Ishikawa (cell line): ENCODE results near the gene CSAD.

ENCODE experiments used
- CEBPB ChIP-seq: IDR thresholded peaks from 2 replicates; pipeline ENCODE4 v1.6.1; 2012
- CREB1 ChIP-seq: IDR thresholded peaks from 2 replicates; pipeline ENCODE4 v1.6.1; 2012; ENCODE audit warnings: low read depth
- EGR1 ChIP-seq: IDR thresholded peaks from 2 replicates; pipeline ENCODE4 v1.6.1; 2012
- EP300 ChIP-seq: IDR thresholded peaks from 2 replicates; pipeline ENCODE4 v1.6.1; 2012; ENCODE audit warnings: borderline replicate concordance
- FOXM1 ChIP-seq: IDR thresholded peaks from 2 replicates; pipeline ENCODE4 v1.6.1; 2012; ENCODE audit warnings: low read depth, borderline replicate concordance
- NFIC ChIP-seq: IDR thresholded peaks from 2 replicates; pipeline ENCODE4 v1.6.1; 2012
- RAD21 ChIP-seq: IDR thresholded peaks from 2 replicates; pipeline ENCODE4 v1.6.1; 2012; ENCODE audit warnings: low read depth
- TAF1 ChIP-seq: IDR thresholded peaks from 2 replicates; pipeline ENCODE4 v1.6.1; 2012; ENCODE audit warnings: low read depth, mild to moderate bottlenecking
- TCF12 ChIP-seq: IDR thresholded peaks from 2 replicates; pipeline ENCODE4 v1.6.1; 2012; ENCODE audit warnings: low read depth
- TEAD4 ChIP-seq: IDR thresholded peaks from 2 replicates; pipeline ENCODE4 v1.6.1; 2012
- YY1 ChIP-seq: IDR thresholded peaks from 2 replicates; pipeline ENCODE4 v1.6.1; 2012; ENCODE audit warnings: low read depth
- ZBTB7A ChIP-seq: IDR thresholded peaks from 2 replicates; pipeline ENCODE4 v1.6.1; 2012; ENCODE audit warnings: low read depth
- TF ChIP-seq, protein P1 (sequence below): IDR thresholded peaks from 2 replicates; pipeline ENCODE4 v1.6.1; 2012
- TF ChIP-seq, protein P2 (sequence below): IDR thresholded peaks from 2 replicates; pipeline ENCODE4 v1.6.1; 2012
- TF ChIP-seq, protein P3 (sequence below): IDR thresholded peaks from 2 replicates; pipeline ENCODE4 v1.6.1; 2012; ENCODE audit warnings: low read depth, mild to moderate bottlenecking

The CSAD gene

DNA sequence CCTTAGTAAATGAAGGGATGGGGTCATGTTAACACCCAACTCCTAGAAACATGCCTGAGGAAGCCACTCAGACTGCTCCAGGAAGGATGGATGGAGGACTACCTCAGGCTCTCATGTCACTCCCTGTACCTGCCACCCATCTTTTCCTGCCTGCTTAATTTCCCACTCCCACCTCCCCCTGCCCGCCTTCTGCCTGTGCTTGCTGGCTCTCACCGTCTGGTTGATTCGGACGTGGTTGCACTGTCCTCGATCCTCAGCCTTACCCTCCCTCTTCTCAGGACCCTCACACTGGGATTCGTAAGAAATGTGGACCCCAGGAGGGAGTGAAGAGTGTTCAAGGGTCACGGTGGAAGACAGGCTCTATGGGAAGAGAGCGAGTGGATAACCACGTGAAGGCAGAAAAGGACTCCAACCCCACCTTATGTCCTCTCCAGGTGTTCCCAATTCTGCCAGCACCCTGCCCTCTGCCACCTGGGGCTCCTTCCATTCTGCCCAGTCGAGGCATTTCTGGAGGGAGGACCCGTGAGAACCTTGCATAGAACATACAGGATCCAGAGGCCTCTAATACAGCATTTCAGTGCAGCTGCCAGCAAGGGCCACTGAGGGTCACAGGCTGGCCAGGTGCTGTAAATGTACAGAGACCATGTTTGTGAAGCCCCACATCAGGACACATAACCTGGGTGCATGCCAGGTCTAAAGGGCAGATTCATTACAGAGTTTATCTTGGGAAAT, 13.4 kb upstream of the CSAD start:
- TF ChIP-seq TCF12 = no peak

DNA sequence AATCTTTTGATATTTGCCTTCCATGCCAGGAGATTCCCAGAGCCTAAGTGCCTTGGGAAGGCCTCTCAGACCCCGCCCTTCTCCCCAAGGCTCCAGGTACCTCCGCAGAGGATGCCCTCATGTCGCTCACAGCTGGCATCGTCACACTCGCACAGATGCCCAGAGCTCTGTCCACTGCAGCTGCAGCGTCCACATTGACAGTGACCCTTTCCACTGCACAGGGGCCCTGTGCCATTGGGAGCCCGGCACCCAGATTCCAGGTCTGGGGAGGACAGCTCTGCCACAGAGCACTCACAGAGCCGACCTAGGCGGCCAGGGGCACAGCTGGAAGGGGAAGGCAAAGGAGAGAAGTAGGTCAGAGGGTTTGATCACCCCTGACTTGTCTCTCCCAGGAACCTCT, 12.3 kb upstream of the CSAD start:
- TF ChIP-seq, protein P1, sequence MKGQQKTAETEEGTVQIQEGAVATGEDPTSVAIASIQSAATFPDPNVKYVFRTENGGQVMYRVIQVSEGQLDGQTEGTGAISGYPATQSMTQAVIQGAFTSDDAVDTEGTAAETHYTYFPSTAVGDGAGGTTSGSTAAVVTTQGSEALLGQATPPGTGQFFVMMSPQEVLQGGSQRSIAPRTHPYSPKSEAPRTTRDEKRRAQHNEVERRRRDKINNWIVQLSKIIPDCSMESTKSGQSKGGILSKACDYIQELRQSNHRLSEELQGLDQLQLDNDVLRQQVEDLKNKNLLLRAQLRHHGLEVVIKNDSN = no peak
- TF ChIP-seq, protein P2, sequence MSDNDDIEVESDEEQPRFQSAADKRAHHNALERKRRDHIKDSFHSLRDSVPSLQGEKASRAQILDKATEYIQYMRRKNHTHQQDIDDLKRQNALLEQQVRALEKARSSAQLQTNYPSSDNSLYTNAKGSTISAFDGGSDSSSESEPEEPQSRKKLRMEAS = no peak
- TF ChIP-seq NFIC = no peak

DNA sequence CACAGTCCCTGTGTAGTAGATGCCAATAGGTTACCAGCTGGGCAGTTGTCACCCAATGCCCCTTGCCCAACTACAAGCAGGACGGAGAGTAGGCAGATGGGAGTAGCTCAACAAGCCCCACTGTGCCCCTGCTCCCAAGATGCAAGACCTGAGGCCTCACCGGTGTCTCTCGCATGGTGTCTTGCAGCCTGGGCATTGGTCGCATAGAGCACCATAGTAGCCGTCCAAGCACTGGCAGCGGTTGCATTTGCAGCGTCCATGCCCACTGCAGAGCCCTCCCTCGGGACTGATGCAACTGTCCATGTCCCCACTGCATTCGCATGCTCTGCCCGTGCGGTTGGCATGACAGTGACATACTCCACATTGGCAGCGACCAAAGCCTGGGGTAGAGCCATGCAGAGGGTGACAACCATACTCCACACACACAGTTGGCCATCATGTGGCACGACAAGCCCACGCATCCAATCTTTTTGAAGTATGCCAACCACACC, 11.9 kb upstream of the CSAD start:
- TF ChIP-seq, protein P2 = no peak
- no peak for TF ChIP-seq TAF1

DNA sequence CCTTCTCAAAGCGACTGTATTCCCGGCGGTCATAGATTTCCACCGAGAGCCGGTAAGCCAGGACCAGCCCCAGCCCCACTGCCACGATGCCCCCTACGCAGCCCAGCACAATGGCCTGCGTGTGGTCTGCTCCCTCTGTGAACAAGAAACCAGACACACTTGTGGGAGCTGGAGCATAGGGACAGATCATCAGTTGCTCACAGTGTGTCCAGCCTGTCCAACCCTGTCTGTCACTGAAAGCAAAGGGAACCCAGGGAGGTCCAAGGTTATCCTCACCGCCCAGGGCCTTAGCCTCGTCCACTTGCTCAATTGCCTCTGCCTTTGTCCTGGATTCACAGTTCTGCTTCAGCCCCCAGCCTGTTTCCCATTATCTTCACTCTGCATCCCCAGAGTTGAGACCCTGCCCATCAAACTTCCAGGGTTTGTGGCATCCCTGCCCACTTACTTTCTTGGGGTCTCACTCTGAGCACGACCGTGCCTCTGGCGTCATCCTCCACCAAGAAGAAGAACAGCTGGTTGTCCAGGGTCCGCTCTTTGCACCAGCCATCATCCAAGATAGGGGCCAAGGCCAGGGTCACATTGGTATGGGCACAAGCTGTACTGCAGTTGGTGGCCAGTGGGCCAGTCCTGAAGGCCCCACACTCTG, 11.3 kb upstream of the CSAD start:
- TF ChIP-seq EGR1 (no peak), CEBPB (no peak)

DNA sequence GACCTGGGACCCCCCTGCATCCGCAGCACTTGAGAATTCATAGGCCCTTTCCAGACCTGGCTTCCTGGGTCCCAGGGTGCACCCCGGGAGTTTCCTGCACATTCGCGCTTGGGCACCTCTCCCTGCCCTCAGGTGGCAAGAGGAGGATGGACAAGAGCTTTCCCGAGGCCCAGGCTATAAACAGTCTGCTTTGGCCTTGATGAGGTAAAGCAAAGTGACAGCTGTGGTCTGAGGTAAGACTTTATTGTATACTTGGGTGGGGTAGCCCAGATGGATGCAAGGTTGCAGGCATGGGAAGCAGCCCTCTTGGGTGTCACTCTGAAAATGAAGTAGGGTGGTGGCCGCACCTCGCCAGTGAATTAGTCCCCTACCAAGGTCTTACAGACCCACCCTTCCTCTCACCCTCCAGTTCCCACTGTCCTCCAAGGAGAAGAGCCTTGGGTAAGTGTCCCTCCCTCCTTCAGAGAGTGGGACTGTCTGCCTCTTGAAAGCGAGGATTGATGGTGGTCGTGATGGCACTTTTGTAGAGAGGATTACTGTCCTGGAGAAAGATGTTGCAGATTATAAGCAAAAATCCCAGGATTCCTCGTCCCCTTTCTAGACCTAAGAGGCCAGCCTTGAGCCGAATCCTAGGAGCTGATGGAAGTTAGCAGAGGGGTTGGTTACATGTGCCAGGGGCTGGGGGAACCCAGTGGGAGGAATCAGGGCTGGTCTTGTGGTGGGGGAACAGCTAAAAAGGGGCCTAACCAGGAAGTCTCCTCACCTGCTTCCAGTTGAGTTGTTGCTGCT, 10.6 kb upstream of the CSAD start:
- TF ChIP-seq, protein P3, sequence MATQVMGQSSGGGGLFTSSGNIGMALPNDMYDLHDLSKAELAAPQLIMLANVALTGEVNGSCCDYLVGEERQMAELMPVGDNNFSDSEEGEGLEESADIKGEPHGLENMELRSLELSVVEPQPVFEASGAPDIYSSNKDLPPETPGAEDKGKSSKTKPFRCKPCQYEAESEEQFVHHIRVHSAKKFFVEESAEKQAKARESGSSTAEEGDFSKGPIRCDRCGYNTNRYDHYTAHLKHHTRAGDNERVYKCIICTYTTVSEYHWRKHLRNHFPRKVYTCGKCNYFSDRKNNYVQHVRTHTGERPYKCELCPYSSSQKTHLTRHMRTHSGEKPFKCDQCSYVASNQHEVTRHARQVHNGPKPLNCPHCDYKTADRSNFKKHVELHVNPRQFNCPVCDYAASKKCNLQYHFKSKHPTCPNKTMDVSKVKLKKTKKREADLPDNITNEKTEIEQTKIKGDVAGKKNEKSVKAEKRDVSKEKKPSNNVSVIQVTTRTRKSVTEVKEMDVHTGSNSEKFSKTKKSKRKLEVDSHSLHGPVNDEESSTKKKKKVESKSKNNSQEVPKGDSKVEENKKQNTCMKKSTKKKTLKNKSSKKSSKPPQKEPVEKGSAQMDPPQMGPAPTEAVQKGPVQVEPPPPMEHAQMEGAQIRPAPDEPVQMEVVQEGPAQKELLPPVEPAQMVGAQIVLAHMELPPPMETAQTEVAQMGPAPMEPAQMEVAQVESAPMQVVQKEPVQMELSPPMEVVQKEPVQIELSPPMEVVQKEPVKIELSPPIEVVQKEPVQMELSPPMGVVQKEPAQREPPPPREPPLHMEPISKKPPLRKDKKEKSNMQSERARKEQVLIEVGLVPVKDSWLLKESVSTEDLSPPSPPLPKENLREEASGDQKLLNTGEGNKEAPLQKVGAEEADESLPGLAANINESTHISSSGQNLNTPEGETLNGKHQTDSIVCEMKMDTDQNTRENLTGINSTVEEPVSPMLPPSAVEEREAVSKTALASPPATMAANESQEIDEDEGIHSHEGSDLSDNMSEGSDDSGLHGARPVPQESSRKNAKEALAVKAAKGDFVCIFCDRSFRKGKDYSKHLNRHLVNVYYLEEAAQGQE = no peak
- no peak for TF ChIP-seq TEAD4
- TF ChIP-seq, protein P1 = no peak
- no peak for TF ChIP-seq CEBPB
- TF ChIP-seq FOXM1 = no peak
- TF ChIP-seq ZBTB7A = no peak
- TF ChIP-seq, protein P2 = no peak

DNA sequence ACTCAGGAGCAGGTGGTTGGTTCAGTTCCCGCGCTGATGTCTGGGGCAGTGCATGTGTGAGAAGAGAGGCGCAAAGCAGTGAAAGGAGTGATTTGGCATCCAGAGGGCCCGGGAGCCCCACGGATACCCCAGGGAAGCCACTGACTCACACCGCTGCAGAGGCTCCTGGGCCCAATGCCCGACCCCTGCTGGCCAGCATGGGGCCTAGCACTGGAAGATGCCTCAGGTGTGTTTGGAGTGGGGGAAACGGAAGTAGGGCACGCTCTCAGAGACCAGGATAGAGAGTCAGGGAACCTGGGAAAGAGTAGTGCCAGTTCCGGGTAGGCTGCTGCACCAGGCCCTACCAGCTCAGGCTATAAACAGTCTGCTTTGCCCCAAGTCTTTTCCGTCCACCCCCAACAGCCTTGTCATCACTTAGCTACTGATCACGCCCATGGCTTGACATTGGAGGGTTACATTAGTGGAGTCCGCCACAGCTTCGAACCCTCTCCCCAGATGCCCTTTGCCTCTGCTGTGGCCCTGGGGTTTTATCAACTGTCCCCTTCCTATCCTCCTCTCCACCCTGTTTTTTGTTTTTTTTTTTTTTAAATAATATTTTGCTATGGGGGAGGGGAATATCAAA, 9.5 kb upstream of the CSAD start:
- TF ChIP-seq, protein P1 = no peak
- TF ChIP-seq RAD21 = peak; percentile 64

DNA sequence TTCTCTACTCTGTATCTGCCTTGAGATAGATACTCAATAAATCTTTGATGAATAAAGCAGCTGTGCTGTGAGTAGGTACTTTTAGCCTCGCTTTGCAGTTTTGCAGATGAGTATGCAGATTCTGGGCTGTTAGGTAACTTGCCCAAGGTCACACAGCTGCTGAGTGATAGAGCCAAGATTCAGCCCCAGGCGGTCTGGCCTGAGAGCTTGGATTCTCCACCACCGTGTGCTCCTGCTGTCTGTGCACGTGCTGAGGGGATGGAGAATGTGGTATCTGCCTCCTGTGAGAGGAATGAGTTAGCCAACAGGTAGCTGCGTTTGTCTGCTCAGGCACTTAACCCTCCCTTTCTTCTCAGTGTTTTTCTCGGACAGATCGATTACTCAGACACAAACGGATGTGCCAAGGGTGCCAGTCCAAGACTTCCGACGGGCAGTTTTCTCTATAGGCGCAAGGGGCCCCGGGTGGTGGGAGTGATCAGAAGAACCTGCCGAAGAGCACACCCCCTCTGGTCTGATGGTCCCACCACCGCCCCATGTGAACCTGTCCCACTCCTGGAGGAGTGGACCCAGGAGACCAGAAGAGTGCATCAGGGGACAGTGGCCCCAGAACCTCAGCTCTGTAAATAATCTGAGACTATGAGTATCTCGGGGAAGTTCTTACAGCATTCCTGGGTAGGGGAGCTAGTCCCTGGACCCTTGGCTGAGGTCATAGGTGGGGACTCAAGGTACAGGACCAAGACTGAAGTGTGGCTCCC, 6.6 kb upstream of the CSAD start:
- TF ChIP-seq TCF12 = no peak
- no peak for TF ChIP-seq TEAD4

DNA sequence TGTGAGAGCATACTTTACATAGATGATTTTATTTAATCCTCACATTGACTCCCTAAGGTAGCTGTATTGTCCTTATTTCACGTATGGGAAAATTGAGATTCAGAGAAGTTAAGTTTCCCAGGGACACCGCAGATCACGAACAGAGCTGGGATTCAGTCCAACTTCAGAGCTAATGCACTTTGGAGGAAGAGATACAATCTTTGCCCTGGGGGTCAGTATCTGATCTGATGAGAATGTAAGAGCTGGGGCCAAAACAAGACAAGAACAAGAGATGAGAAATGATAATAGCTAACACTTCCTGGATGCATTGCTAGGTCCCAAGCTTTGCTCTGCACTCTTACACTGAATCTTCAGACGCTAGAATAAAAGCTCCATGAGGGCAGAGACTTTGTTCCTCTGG, 6.0 kb upstream of the CSAD start:
- TF ChIP-seq, protein P3 = no peak
- TF ChIP-seq EP300 (no peak), RAD21 (no peak), TEAD4 (no peak), CREB1 (no peak), FOXM1 (no peak), YY1 (no peak), NFIC (no peak), CEBPB (no peak), TCF12 (no peak), EGR1 (no peak), TAF1 (no peak), ZBTB7A (no peak)
- TF ChIP-seq, protein P1 = no peak
- TF ChIP-seq, protein P2 = no peak
